ENCODE results near the gene MMP8.

MMP8 gene

DNA sequence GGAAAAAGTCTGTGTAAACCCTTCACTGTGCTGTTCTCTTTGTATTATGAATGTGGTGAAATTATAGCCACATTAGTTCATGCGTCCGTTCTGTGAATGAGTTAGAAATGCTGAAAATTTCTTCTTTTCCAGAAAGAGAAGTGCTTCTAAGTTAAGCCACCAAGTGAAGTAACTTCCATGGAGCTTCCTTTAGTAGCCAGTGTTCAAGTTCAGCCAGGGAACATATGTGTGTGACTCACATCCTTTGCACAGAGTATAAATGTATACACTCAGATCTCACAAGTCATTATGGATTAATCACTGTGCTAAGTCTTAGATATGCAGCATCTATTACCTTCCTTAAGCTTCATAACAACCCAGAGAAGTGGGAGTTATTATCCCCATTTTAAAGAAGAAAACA, 3.1 kb upstream of the MMP8 start:
- no peaks in the 10 kb centered on the region for H3K9me2 ChIP-seq (replicated peaks; ENCODE audit: low read depth, low read length)
- no peak overlapping the region for H3K4me3 ChIP-seq (ENCODE audit: low read length, poor library complexity, severe bottlenecking)
- H3F3A ChIP-seq (ENCODE audit: low read depth), result no peaks in the 10 kb centered on the region
- H3K79me2 ChIP-seq (ENCODE audit: insufficient read depth, low read length), result no peaks in the 10 kb centered on the region
- H3K4me1 ChIP-seq (ENCODE audit: insufficient read depth, low read length, poor library complexity, severe bottlenecking), result no peaks in the 10 kb centered on the region
- no peaks in the 10 kb centered on the region for H3K36me3 ChIP-seq (ENCODE audit: insufficient read depth, low read length)
- no peaks in the 10 kb centered on the region for H3K27me3 ChIP-seq (ENCODE audit: insufficient read depth, low read length, poor library complexity, severe bottlenecking)
- TF ChIP-seq, protein P1, sequence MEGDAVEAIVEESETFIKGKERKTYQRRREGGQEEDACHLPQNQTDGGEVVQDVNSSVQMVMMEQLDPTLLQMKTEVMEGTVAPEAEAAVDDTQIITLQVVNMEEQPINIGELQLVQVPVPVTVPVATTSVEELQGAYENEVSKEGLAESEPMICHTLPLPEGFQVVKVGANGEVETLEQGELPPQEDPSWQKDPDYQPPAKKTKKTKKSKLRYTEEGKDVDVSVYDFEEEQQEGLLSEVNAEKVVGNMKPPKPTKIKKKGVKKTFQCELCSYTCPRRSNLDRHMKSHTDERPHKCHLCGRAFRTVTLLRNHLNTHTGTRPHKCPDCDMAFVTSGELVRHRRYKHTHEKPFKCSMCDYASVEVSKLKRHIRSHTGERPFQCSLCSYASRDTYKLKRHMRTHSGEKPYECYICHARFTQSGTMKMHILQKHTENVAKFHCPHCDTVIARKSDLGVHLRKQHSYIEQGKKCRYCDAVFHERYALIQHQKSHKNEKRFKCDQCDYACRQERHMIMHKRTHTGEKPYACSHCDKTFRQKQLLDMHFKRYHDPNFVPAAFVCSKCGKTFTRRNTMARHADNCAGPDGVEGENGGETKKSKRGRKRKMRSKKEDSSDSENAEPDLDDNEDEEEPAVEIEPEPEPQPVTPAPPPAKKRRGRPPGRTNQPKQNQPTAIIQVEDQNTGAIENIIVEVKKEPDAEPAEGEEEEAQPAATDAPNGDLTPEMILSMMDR (conservative IDR thresholded peaks at IDR 0.05; ENCODE audit: low read length), result no peak
- TF ChIP-seq EZH2phosphoT487 (IDR thresholded peaks at IDR 0.05; ENCODE audit: borderline replicate concordance), result no peak
- no peaks in the 10 kb centered on the region for H4K20me1 ChIP-seq (ENCODE audit: insufficient read depth, low read length, poor library complexity, severe bottlenecking)
- no peaks in the 10 kb centered on the region for H3K9me3 ChIP-seq (ENCODE audit: insufficient read depth, low read depth, low read length)
- no peak overlapping the region for H2AFZ ChIP-seq (ENCODE audit: low read length)
- H3K9ac ChIP-seq (ENCODE audit: low read depth, low read length, poor library complexity, severe bottlenecking), result no peak overlapping the region
- H3K4me2 ChIP-seq (ENCODE audit: low read depth, low read length, poor library complexity, severe bottlenecking), result no peak overlapping the region

DNA sequence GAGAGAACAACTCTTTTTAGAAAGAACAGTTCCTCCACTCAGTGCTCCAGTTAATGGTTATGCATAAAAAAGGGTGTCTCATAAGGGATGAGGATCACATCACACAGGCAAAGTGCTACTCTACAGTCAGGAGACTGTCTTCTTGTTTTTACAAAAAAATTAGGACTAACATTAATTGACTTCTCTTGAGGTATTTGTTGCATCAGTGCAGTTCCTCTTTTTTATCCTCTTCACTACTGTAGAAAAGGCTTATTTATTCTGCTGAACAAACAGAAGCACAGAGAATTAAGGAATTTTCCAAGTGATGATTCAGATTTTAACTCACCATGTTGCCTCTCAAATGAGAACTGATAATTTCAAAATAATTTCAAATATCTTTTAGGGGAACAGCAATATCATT, 1.9 kb downstream of the MMP8 start:
- H3K4me3 ChIP-seq (ENCODE audit: low read length, poor library complexity, severe bottlenecking), result no peak overlapping the region
- no peak overlapping the region for H3K4me2 ChIP-seq (ENCODE audit: low read depth, low read length, poor library complexity, severe bottlenecking)
- no peaks in the 10 kb centered on the region for H3K9me3 ChIP-seq (ENCODE audit: insufficient read depth, low read depth, low read length)
- no peaks in the 10 kb centered on the region for H3K36me3 ChIP-seq (ENCODE audit: insufficient read depth, low read length)
- H3F3A ChIP-seq (ENCODE audit: low read depth), result no peaks in the 10 kb centered on the region
- H3K9ac ChIP-seq (ENCODE audit: low read depth, low read length, poor library complexity, severe bottlenecking), result no peak overlapping the region
- H4K20me1 ChIP-seq (ENCODE audit: insufficient read depth, low read length, poor library complexity, severe bottlenecking), result no peaks in the 10 kb centered on the region
- H3K9me2 ChIP-seq (replicated peaks; ENCODE audit: low read depth, low read length), result no peaks in the 10 kb centered on the region
- H3K27me3 ChIP-seq (ENCODE audit: insufficient read depth, low read length, poor library complexity, severe bottlenecking), result no peaks in the 10 kb centered on the region
- TF ChIP-seq, protein P1 (conservative IDR thresholded peaks at IDR 0.05; ENCODE audit: low read length), result no peak
- no peak for TF ChIP-seq EZH2phosphoT487 (IDR thresholded peaks at IDR 0.05; ENCODE audit: borderline replicate concordance)
- no peak overlapping the region for H2AFZ ChIP-seq (ENCODE audit: low read length)
- no peaks in the 10 kb centered on the region for H3K79me2 ChIP-seq (ENCODE audit: insufficient read depth, low read length)
- H3K4me1 ChIP-seq (ENCODE audit: insufficient read depth, low read length, poor library complexity, severe bottlenecking), result no peaks in the 10 kb centered on the region

GRCh38 chr11:102719620-102720277, 5.0 kb downstream of the MMP8 start:
- H3K4me2 ChIP-seq (ENCODE audit: low read depth, low read length, poor library complexity, severe bottlenecking), result no peak overlapping the region
- H3K27me3 ChIP-seq (ENCODE audit: insufficient read depth, low read length, poor library complexity, severe bottlenecking), result no peaks in the 10 kb centered on the region
- no peak overlapping the region for H3K4me3 ChIP-seq (ENCODE audit: low read length, poor library complexity, severe bottlenecking)
- no peaks in the 10 kb centered on the region for H3K79me2 ChIP-seq (ENCODE audit: insufficient read depth, low read length)
- H3K36me3 ChIP-seq (ENCODE audit: insufficient read depth, low read length), result no peaks in the 10 kb centered on the region
- no peak overlapping the region for H3K9ac ChIP-seq (ENCODE audit: low read depth, low read length, poor library complexity, severe bottlenecking)
- no peak overlapping the region for H2AFZ ChIP-seq (ENCODE audit: low read length)
- no peaks in the 10 kb centered on the region for H3K4me1 ChIP-seq (ENCODE audit: insufficient read depth, low read length, poor library complexity, severe bottlenecking)
- no peak for TF ChIP-seq EZH2phosphoT487 (IDR thresholded peaks at IDR 0.05; ENCODE audit: borderline replicate concordance)
- TF ChIP-seq, protein P1 (conservative IDR thresholded peaks at IDR 0.05; ENCODE audit: low read length), result no peak
- H4K20me1 ChIP-seq (ENCODE audit: insufficient read depth, low read length, poor library complexity, severe bottlenecking), result no peaks in the 10 kb centered on the region
- H3F3A ChIP-seq (ENCODE audit: low read depth), result no peaks in the 10 kb centered on the region
- H3K9me3 ChIP-seq (ENCODE audit: insufficient read depth, low read depth, low read length), result no peaks in the 10 kb centered on the region
- H3K9me2 ChIP-seq (replicated peaks; ENCODE audit: low read depth, low read length), result no peaks in the 10 kb centered on the region
